Measurements from ENCODE around the gene LRRC31. TPM values are rescaled to one million over a fixed set of nuclear protein-coding genes. Genes with fewer than 3 reads are reported as not detected.
A peak's percentile ranks its signal among the peaks of the same experiment; 100 is the strongest.

The LRRC31 gene
- total RNA-seq (2014; rRNA removed; shearing (Covaris generic)) = not detected in 2 replicates

DNA sequence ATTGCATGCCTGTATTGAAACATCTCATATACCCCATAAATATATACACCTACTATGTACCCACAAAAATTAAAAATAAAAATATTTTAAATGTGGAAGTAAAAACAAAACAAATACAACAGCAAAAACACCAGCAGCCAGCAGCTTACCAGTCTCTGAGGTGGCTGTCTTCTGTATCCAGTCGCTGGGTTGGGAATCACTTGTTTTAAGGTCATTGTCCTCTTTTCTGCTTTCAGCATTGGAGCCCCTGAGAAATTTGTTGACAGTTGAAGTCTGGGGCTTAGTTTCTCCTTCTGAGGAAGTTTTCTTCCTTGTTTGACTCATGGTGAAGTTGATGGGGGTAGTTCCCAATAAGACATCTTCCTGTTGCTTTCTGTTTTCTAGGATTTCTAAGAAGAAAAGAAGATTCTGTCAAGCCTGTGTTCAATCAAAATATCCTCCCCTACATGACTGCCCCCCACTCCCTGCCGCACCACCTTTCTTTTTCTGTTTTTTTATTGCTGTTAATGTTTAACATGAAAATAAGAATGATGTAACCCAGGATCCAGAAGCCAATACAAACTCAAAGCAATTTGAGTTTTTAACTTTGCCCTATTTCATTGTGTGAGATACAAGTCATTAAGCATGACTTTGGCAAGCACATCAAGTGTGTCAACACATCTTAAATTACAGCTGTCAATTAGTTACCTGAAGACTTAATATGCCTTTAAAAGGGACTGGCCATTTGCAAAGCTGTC, at the start of gene LRRC31:
Gene LRRC31, minus strand, starts transcription at position 452 of the 737 bp plus-strand sequence. Its CDS starts 128 bp downstream, at position 324.
- DNase-seq (ENCODE audit: low spot score) = no peak

DNA sequence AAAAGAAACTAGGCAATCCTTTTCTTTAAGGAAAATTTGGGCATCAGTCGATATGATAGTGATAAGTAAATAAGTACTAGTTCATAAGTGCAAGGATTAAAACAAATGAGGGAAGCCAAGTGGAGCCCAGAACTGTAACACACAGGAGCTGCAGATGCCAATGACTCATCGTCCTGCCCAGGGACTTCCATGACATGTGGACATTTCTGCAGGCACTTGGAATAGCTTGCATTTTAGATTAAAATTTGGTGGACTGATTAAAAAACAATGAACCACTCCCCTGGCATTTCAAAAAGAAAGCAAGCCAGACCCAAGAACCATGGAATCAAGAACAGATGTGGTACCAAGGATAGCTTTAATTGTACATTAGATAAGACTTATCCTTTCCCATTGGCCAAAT, 44.6 kb upstream of the LRRC31 start:
- DNase-seq (ENCODE audit: low spot score) = peak; percentile 48

DNA sequence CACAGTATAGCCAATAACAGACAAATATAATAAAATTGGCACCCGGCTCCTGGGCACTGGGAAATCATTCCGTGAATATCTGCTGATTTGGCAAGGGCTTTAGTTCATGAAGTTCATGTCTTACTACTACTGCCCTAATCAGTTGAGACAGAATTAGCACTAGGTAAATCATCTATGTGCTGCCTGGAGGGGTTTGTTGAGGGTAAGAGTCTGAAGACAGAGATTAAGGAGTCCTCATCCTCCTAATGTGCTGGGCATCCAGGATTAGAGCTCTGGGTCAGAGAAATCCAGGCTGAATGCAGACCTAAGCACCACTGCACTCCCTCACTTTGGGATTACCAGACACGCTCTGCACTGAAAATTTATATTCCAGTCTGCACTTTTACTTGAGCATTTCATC, 43.6 kb upstream of the LRRC31 start:
- DNase-seq (ENCODE audit: low spot score) = no peak

DNA sequence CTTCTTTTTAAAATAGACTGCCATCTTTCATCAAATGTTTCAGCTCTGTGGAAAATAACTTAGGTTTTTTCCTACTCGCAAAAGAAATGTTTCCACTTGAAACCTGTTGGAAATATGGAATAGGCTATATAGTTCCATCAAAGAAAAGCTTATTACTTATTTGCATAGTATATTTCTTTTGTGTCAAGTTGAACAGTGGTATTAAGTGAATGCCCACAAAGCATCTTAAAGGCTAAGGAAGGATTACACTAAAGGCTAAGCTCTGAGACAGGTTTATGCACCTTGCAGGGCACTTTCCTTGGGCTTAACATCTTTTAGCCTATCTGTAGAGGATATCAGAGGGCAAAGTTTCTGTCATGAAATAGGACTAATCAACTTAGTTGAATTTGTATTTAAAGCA, 41.5 kb upstream of the LRRC31 start, which contains the start of gene SAMD7:
Gene SAMD7, plus strand, starts transcription at position 301 of the 400 bp plus-strand sequence. CDS start 7,927 bp downstream, outside the sequence.
- DNase-seq (ENCODE audit: low spot score) = no peak

DNA sequence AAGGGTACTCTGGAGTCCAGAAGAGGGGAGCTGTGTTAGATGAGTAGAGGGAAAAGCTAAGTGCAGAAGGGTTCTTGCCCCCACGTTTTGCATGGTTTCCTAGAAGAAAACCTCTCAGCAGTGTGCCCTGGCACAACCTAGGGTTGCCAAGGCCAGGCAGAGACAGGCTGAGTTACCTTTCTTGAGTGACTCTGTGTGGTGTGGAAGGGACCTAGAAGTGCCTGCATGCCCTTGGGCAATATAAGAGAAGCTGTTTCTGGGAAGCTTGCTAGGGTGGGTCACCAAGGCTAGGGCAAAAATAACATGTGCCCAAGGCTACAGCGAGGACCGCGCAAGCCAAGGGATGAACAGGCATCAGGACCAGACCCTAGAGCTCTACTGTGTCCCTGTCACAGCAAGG, 38.2 kb upstream of the LRRC31 start:
- no peak for DNase-seq (ENCODE audit: low spot score)

DNA sequence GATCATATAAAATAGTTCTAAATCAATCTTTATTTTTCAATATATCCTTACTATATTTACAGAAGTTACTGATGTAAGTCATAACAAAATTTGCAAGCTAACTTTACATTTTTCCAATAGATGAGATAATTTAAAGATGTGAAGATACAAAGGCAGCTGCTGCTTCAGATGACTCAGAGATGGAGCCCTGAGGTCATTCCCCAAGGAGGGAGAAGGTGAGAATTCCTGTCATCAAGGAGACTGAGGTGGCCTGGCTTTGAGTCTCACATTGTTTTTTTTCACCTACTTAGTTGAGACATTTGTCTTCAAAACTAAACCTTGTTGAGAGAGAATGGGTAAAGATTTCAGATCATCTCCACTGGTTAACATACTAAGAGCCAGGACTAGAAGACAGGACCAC, 37.7 kb upstream of the LRRC31 start:
- DNase-seq (ENCODE audit: low spot score) = no peak

DNA sequence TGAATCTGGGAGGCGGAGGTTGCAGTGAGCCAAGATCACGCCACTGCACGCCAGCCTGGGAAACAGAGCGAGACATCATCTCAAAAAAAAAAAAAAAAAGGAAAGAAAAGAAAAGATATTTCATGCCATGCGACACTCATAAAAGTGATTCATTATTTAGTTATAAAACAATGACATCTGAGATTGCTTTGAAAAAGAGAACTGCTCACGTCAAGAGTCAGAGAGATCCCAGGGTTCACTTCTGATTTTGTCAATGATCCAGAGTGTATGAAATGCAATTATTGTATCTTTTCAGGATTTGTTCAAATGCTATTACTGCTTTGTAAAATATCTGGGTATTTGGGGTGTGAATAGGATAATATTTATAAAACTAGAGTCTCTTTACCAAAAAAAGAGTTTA, 35.7 kb upstream of the LRRC31 start:
- no peak for DNase-seq (ENCODE audit: low spot score)

DNA sequence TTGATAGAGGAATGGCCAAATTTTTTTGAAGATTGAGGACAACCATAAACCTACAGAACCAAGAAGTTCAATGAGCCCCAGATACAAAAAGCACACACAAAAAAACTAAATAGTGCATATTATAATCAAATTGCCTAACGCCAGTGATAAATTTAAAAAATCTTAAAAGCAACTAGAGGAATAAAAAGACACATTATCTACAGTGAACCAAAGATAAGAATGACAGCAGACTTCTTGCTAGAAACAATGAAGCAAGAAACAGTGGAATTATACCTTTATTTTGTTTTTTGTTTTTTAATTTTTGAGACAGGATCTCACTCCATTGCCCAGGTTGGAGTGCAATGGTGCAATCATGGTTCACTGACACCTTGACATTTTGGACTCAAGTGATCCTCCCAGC, 31.7 kb upstream of the LRRC31 start:
- no peak for DNase-seq (ENCODE audit: low spot score)

DNA sequence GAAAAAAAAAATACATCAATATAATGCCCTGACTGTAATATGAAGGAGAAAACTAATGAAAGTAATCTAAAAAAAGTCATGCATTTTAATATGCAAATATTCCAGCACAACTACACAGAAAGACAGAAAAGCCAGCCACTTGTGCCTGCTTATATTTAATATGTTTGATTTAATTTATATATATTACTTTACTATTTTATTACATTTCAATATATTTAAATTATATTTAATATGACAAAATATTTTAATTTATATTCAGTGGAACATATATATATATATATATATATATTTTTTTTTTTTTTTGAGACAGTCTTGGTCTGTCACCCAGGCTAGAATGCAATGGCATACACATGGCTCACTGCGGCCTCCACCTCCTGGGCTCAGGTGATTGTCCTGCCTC, 27.5 kb upstream of the LRRC31 start:
- no peak for DNase-seq (ENCODE audit: low spot score)

DNA sequence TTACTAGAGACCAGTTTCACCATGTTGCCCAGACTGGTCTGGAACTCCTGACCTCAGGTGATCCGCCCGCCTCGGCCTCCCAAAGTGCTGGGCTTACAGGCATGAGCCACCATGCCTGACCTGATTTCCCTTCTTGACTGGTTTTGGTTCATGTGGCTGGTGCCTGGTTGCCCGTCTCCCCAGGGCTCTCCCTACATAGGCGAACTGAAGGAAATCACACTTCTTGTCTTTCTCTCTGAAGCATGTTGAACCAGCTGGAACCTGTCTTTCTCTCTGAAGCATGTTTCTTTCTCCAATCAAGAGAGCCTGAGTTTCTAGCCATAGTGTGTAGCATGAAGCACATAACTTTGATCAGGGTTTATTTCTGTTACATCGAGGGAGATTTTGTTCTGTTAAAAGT, 25.3 kb upstream of the LRRC31 start:
- DNase-seq (ENCODE audit: low spot score) = no peak

DNA sequence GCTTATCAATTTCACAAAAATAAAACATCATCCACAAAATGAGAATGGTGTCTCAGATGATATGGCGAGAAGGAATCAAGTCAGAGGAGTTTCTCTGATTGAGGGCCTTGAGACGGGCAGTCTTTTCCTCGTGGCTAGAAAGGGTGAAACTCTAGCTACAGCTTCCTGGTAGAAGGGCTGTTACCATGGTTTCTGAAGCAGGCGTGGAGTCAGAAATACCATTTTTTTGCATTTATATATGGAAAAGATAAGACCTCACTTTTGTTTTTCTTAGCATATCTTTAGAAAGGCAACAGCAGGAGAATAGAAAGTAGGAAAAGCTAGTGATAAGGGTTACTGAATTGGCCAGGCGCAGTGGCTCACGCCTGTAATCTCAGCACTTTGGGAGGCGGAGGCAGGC, 24.4 kb upstream of the LRRC31 start:
- no peak for DNase-seq (ENCODE audit: low spot score)

DNA sequence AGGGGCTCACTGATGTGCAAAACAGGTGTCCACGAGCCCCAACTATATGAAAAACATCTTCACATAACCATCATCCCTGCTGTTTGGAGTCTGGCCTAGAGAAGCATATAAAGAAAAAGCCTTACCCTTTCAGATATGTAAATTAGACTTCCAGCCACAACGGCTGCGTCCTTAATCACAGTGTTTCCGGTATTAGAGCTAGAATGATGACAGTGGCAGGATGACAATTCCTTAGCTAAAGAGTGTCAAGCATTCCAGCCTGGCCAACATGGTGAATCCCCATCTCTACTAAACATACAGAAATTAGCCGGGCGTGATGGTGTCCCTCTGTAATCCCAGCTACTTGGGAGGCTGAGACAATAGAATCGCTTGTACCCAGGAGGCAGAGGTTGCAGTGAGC, 22.2 kb upstream of the LRRC31 start:
- no peak for DNase-seq (ENCODE audit: low spot score)

DNA sequence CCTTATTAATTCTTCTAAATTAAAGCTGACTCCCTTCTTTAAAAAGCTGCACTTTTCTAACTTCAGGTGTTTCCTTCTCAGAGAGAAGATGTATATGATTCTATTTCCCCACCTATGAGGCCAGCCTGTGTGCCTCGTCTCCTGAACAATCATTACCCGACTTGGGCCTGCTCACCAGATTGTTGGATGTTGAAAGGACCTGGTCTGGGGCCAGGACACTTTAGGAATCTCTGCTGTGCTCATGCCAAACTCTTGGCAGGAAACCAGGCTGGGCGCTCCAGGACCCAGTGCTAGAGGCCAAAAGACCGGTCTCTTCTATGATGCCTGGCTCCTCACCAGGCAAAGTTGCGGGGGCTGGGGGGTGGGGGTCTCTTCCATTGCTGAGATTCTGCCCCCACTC, 16.9 kb upstream of the LRRC31 start:
- no peak for DNase-seq (ENCODE audit: low spot score)

DNA sequence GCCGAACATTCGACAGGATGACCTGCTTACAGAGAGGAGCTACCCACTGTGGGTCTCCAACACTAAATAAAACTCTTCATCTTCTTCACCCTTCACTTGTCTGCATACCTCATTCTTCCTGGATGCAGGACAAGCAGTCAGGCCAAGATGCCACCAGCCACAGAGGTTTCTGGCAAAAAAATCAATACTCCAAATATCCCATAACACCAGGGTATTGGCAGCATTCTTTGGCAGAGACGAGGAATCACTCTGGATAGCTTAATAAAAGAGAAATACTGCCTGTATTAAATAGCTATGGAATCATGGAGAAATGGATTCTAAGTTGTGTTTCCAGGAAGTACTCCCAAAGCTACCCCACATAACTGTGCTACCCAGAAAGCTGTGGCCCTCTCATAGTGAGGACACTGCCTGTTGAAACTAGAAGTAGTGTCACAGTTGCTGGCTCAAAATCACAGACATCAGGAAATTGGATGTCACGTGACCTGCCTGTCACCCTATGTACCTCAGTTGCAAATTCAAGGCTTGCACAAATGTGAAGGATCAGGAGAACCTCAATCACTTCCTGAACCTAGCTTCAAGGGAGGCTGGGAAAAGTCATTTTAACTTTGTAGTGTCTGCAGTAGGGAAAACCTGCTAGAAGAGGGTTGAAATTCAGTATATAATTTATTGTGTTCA, 11.0 kb upstream of the LRRC31 start:
- no peak for DNase-seq (ENCODE audit: low spot score)

DNA sequence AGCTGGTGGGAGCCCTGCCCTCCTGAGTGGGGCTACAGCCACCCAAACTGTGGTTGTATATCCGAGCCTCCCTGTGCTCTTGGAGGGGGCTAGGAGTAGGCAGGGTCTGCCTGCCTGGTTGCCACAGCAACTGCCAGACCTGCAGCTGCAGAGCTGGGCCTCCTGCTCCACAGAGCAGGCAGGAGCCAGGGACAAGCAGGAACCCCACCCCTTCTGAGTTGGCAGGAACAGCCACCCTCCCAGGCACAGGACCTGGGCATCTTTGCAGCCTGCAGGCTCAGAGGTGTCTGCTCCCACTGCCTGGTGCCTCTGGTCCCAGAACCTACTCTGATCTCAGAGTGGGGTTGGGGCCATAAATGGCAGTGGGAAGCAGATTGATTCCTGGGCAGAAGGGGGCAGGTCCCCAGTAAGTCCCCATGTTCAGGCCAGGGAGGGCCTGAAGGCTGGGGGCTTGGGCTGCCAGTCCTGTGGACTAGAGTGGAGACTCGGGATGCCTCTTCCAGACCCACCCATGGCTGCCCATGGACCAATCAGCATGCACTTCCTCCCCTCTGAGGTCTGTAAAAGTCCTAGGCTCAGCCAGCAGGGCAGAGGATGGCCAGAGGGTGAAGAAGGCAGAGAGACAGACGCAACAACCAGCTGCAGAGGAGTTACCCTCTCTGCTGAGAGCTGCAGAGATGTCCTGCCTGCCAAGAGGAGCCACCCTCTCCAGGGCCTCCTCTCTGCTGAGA, 10.3 kb upstream of the LRRC31 start:
- no peak for DNase-seq (ENCODE audit: low spot score)

DNA sequence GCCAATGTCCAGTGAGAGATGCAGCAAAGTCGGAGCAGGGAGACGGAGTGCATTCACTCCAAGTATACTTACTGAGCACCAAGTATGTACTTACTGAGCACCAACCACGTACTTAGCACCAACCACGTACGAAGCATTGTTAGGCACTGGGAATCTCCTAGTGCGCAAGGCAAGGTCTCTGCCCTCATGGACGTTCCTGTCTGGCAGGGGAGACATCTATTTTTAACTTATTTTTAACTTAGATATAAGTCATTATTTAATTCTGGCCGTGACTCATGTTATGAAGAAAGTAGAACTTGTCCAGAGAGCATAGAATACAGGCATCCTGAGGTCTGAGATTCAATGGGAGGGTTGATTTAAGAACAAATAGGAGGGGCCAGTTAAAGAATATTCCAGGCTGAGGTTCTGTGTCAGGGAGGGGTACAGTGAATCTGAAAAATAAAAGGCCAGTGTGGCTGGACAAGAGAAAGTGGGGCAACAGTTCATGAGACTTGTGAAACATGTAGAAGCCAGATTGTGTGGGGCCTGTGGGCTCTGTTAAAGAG, 9.3 kb upstream of the LRRC31 start:
- DNase-seq (ENCODE audit: low spot score) = no peak

DNA sequence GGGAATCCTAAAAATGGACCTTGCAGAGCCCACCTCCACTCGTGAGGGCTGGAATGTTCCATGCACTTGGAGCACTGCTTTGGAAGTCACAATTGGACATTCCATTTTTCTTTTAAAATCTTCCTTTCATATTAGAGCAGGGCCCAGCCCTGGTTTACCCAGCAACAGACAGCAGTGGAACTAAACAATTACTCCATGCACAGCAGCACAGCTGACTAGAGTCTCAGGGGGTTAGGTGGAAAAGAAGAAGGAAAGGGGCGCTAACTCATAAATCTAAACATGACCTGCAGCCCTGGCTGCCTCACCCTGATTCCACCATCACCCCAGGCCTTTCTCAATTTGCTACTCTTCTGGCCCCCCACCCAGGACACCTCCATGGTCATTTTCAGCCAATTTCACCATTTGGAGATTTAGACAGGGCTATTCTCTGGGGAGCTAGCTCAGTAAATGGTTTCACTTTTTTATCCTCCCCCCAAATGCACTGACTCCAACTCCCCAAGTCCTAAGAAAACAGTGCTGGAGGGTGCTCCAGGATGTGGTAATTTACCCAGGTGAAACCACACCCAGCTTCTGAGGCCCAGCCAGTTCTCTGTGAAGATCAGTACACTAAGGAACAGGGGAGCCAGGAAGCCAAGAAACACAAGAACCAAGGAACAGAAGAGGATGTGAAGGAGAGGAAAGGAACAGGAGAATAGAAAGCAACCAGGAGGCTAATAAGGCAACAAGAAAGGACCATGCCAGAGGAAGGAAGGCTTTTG, 1.6 kb upstream of the LRRC31 start:
- DNase-seq (ENCODE audit: low spot score) = no peak

DNA sequence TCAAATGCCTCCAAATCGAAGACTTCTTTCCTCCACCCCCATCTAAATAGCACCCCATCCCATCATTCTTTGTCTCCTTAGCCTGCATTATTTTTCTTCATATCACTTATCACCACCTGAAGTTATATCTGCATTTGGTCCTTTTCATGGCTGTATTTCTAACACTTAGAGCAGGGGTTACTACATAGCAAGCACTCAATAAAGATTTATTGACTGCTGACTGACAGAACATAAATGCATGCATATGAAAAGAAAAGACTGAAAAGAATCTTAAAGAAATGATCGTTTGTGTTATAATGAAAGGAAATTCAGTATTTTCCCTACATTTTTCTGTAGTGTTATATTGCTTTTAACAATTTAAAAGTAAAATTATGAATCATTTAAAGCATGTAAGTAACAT, 1.4 kb downstream of the LRRC31 start:
- DNase-seq (ENCODE audit: low spot score) = no peak

DNA sequence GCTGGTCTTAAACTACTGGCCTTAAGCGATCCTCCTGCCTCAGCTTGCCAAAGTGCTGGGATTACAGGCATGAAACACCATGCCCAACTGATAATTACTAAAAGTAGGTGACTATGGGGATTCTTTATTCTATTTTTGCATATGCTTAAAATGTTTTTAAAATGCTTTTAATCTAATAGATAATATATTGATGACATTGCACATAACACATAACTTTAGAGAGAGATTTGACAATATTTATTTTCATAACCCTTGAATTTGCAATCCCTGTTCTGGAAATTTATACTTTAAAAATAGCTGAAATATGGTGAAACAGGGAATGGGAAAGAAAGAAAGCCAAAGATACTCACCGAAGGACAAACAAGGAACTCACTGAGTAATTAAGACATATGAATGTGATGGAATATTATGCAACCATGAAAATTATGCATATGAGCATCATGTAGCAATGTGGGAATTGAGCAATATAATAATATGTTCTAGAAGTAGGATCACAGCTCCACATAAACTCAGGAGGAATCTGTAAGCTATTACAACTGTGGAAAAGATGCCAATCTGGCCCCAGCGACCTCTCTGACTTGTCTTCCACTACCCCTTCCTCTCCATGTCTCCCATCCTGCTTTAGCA, 2.0 kb downstream of the LRRC31 start:
- DNase-seq (ENCODE audit: low spot score) = no peak

DNA sequence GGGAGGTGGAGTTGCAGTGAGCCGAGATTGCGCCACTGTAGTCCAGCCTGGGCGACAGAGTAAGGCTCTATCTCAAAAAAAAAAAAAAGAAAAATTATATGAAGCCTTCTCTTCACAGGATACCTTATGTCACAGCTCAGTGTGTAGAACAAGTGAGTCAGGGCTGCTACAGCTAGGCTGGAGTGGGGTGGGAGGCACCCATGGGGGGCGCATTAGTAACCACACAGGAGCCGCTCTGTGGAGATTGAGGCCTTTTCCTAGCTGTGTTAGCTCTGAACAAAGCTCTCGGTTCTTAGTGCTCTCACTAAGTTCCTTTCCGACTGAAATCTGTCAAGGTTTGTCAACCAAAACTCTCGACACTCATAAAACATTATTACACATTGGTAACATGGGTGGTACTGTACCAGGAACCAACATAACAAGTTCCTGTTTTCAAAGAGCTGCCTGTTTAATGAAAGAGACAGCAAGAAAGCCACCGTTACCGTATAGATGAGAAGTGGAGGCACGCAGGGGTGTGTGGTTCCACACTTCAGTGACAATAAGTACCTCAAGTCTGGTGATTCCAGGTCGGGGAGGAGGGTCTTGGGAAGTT, 4.5 kb downstream of the LRRC31 start:
- no peak for DNase-seq (ENCODE audit: low spot score)

DNA sequence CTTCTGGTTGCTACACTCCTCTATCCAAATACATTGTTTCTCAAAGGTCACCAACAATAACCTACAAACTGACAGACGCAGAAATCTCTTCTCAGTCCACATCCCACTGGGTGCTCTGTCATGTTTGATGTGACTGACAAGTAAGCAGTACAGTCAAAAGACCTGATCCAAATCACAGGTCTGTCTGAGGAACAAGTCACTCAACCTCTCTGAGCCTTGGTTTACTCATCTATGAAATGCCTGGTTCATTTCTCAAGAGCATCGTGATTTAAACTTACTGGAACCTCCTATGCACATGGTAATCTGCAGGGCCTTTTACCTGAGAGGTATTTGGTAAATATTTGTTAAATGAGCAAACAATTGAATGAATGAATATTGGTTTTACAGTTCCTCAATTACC, 5.5 kb downstream of the LRRC31 start:
- no peak for DNase-seq (ENCODE audit: low spot score)

All from H4 (cell line).